MCF 10A (cell line): ENCODE data around the gene KRT6B. TPM values are rescaled to one million over a fixed set of nuclear protein-coding genes. Genes with fewer than 3 reads are reported as not detected.
"Not testable (repeated sequence)": the region's sequence is repeated elsewhere in the genome, so short reads cannot be mapped to it uniquely, and the experiment has no call there.

Source experiments
- BruUV-seq: library from RNA; stranded (reverse); fragments of 400-500 nt; replicated peaks from 2 replicates; lab custom pipeline; 2021; lab: Mats Ljungman, UMichigan
- CTCF ChIA-PET: fragments of 300-600 bp; sonication (Branson Sonifier 250); formaldehyde crosslinking; extraction: SDS; loops from one replicate; lab custom pipeline; 2021; ENCODE audit warnings: antibody characterized with exemption, inconsistent platforms; lab: Yijun Ruan, JAX
- POLR2A ChIA-PET: fragments of 300-600, 350-650 bp; sonication (Branson Sonifier 250); formaldehyde crosslinking; extraction: SDS; loops from one replicate; lab custom pipeline; 2020; ENCODE audit warnings: antibody characterized with exemption, inconsistent platforms; lab: Yijun Ruan, JAX
- DNase-seq: peaks from one replicate; pipeline ENCODE4 v3.0.0-alpha.2; 2018; ENCODE audit not compliant: unreplicated experiment
- H3K27ac Mint-ChIP-seq: one replicate; pipeline ENCODE4 v1.8.0; 2022; ENCODE audit warnings: mild to moderate bottlenecking, low read depth, mixed read lengths; ENCODE audit not compliant: unreplicated experiment
- H3K27me3 Mint-ChIP-seq: one replicate; pipeline ENCODE4 v1.8.0; 2022; ENCODE audit warnings: mixed read lengths; ENCODE audit not compliant: insufficient read depth, unreplicated experiment
- H3K36me3 Mint-ChIP-seq: one replicate; pipeline ENCODE4 v1.8.0; 2022; ENCODE audit warnings: mild to moderate bottlenecking, moderate library complexity, mixed read lengths; ENCODE audit not compliant: insufficient read depth, unreplicated experiment
- H3K4me1 Mint-ChIP-seq: one replicate; pipeline ENCODE4 v1.8.0; 2022; ENCODE audit warnings: mixed read lengths; ENCODE audit not compliant: insufficient read depth, unreplicated experiment
- H3K4me3 Mint-ChIP-seq: one replicate; pipeline ENCODE4 v1.8.0; 2022; ENCODE audit warnings: mild to moderate bottlenecking, moderate library complexity, mixed read lengths; ENCODE audit not compliant: unreplicated experiment
- H3K9me3 Mint-ChIP-seq: one replicate; pipeline ENCODE4 v1.8.0; 2022; ENCODE audit warnings: mixed read lengths; ENCODE audit not compliant: unreplicated experiment
- CTCF ChIP-seq: fragments of 200-600 bp; IDR thresholded peaks from one replicate; pipeline ENCODE4 v1.8.0; 2022; ENCODE audit warnings: antibody characterized with exemption, mild to moderate bottlenecking; ENCODE audit not compliant: unreplicated experiment
- intact Hi-C: fragments of 100-400 bp; cut with micrococcal nuclease; formaldehyde crosslinking; loops from 2 replicates; pipeline ENCODE4 v1.14.1; 2022
- total RNA-seq: library from RNA; stranded (reverse); gene quantifications from 2 replicates; pipeline ENCODE4 v1.2.3, GENCODE V29; 2022

Gene KRT6B
- total RNA-seq, 1 experiment from 2014 or later: 3.3 TPM

- H3K9me3 Mint-ChIP-seq, DNase-seq, intact Hi-C loops, BruUV-seq, H3K27me3 Mint-ChIP-seq: not testable (repeated sequence)
- ChIA-PET CTCF (interaction anchor here (0.6 to 0.9 kb wide), 2 partner anchors 100 to 389 kb away, joined by 3 read pairs; no protein-coding TSS in a partner anchor), POLR2A (interaction anchor here (0.7 to 28.5 kb wide), 7 partner anchors 9 to 384 kb away, joined by 3 to 1235 read pairs (median 4); partner anchors contain the start of genes KRT5 and KRT6C)
- Mint-ChIP-seq H3K36me3 (peaks cover 70% of the 10 kb centered on the region), H3K4me3 (peak overlapping the region; percentile 93), H3K4me1 (peaks cover 53% of the 10 kb centered on the region), H3K27ac (peak overlapping the region; percentile 73)
Observed at GRCh38 chr12:52491495-52491894, 39.5 kb upstream of the KRT6B start.

DNA sequence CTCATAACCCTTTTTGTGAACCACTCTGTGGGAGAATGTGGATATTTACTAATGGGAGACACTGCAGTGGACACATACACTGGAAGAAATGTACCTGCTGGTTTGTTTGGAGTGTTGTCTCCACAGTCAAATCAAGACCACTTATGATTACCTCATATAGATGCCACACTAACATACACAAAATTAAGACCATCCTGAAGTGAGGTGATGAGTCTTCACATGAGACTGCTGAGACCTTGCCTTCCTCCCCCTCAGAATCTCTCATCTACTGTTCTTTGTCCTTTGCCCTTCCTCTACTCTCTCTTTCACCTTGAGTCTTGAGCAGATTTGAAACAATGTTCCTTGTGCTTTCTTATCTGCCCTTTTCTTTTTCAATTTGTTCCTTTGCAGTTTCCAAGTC is 36.8 kb upstream of the KRT6B start:
- Mint-ChIP-seq H3K4me1 (peaks cover 25% of the 10 kb centered on the region), H3K27ac (peak overlapping the region; percentile 52), H3K27me3 (no peaks in the 10 kb centered on the region), H3K36me3 (peaks cover 72% of the 10 kb centered on the region), H3K9me3 (no peaks in the 10 kb centered on the region), H3K4me3 (peak overlapping the region; percentile 93)
- ChIA-PET POLR2A (interaction anchor here (0.5 to 28.5 kb wide), 3 partner anchors 24 to 284 kb away, joined by 3 to 1235 read pairs (median 3); partner anchors contain the start of gene KRT5), CTCF (interaction anchor here (0.8 to 3.4 kb wide), 5 partner anchors 19 to 389 kb away, joined by 3 to 19 read pairs (median 4); no protein-coding TSS in a partner anchor)
- TF ChIP-seq CTCF: no peak
- intact Hi-C loops: no loop called here
- BruUV-seq: no TSS peak
- DNase-seq: no peak

DNA sequence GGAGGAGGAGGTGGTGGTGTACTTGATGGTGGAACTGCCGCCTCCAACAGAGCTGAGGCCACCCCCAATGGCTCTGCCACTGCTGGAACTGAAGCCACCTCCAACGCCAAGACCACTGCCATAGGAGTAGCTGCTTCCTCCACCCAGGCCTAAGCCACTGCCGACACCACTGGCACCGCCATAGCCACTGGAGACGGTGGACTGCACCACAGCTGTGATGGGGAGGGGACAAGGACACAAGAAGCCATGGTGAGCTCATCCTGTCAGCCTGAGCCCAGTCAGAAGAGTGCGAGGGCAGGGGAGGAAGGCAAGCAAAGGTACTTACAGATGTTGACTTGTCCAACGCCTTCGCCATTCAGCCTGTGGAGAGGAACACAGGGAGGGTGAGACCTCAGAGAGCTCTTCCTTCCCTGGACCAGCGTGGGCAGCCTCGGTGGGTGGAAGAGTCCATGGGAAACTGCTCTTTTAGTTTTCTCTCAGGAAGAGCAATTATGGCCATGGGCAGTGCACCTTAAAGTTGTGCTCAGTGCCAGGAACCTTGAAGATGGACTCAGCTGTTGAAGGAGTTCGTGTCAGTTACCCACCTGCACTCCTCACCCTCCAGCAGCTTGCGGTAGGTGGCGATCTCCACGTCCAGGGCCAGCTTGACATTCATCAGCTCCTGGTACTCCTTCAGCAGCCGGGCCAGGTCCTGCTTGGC is 35.9 kb upstream of the KRT6B start:
- POLR2A ChIA-PET: interaction anchor here (0.6 to 28.5 kb wide), 8 partner anchors 7 to 418 kb away, joined by 3 to 1235 read pairs (median 4); partner anchors contain the start of genes ATG101, KRT5, KRT6A and KRT6B
- DNase-seq, H3K27me3 Mint-ChIP-seq, intact Hi-C loops, BruUV-seq, H3K9me3 Mint-ChIP-seq: not testable (repeated sequence)
- H3K4me3 Mint-ChIP-seq: peak overlapping the region; percentile 93
- H3K4me1 Mint-ChIP-seq: peaks cover 20% of the 10 kb centered on the region
- peaks cover 66% of the 10 kb centered on the region for H3K36me3 Mint-ChIP-seq
- CTCF ChIA-PET: interaction anchor here (0.6 to 3.4 kb wide), 7 partner anchors 19 to 390 kb away, joined by 3 to 19 read pairs (median 4); no protein-coding TSS in a partner anchor
- H3K27ac Mint-ChIP-seq: peak overlapping the region; percentile 50

DNA sequence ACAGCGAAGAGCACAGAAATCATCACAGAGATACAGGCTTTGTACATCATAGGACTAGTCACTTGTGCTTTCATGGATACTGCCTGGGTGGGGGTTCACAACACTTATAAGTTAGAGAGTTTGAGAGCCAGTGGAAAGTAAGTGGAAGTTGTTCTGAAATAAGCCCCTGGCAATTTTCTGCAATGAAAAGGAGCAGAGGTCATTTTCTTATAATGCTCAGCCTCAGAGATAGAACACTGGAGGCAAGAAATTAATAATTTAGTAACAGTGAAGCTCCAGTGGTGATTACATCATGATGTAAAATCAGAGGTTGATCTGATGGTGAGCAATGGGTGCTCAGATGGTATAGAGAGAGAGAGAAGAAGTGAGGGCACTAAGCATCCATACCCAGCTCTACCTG is 35.3 kb upstream of the KRT6B start:
- no peaks in the 10 kb centered on the region for H3K9me3 Mint-ChIP-seq
- CTCF ChIA-PET: interaction anchor here (0.7 to 3.4 kb wide), 2 partner anchors 20 to 95 kb away, joined by 4 to 19 read pairs; no protein-coding TSS in a partner anchor
- intact Hi-C loops: no loop called here
- no peaks in the 10 kb centered on the region for H3K27me3 Mint-ChIP-seq
- H3K27ac Mint-ChIP-seq: peak overlapping the region; percentile 50
- TSS peak; percentile 19 for BruUV-seq
- DNase-seq: no peak
- peaks cover 60% of the 10 kb centered on the region for H3K36me3 Mint-ChIP-seq
- POLR2A ChIA-PET: interaction anchor here (0.6 to 28.5 kb wide), 10 partner anchors 8 to 418 kb away, joined by 3 to 1235 read pairs (median 4); partner anchors contain the start of genes ATG101, KRT5, KRT6A and KRT6B
- peak overlapping the region; percentile 93 for H3K4me3 Mint-ChIP-seq
- TF ChIP-seq CTCF: no peak
- H3K4me1 Mint-ChIP-seq: peaks cover 20% of the 10 kb centered on the region
